HG03354 (cell line): ENCODE data around the gene TSPAN19.

Experiments
- ATAC-seq: cut with Tn5 transposase; IDR thresholded peaks from one replicate; pipeline ENCODE4 v1.9.1; 2021; ENCODE audit warnings: mild to moderate bottlenecking; ENCODE audit not compliant: unreplicated experiment, poor library complexity, severe bottlenecking

The TSPAN19 gene

DNA sequence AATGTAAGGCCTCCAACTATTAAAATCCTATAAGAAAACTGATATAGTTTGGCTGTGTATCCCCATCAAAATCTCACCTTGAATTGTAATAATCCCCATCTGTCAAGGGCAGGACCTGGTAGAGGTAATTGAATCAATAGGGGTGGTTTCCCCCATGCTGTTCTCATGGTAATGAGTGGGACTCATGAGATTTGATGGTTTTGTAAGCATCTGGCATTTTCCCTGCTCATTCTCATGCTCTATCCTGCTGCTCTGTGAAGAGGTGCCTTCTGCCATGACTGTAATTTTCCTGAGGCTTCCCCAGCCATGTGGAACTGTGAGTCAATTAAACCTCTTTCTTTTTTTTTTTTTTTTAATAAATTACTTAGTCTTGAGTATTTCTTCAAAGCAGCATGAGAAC lies 31.9 kb downstream of the TSPAN19 start:
- no peak for ATAC-seq

DNA sequence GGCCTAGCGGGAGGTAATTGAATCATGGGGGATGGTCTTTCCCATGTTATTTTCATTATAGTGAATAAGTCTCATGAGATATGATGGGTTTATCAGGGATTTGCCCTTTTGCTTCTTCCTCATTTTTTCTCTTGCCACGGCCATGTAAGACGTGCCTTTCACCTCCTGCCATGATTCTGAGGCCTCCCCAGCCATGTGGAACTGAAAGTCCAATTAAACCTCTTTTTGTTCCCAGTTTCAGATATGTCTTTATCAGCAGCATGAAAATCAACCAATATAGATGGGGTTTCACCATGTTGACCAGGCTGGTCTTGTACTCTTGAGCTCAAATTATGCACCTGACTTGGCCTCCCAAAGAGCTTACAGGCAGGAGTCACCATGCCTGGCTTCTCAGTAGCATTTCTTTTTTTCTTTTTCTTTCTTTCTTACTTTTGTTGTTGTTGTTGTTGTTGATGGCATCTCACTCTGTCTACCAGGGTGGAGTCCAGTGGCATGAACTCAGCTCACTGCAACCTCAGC lies 33.2 kb downstream of the TSPAN19 start:
- no peak for ATAC-seq

GRCh38 chr12:85000729-85001128 lies 35.3 kb downstream of the TSPAN19 start:
- ATAC-seq: no peak

- no peak for ATAC-seq
Observed at GRCh38 chr12:84998341-84998740, 37.7 kb downstream of the TSPAN19 start.

GRCh38 chr12:84996759-84997158 lies 39.3 kb downstream of the TSPAN19 start:
- no peak for ATAC-seq

GRCh38 chr12:84995641-84996040 lies 40.4 kb downstream of the TSPAN19 start:
- no peak for ATAC-seq

- no peak for ATAC-seq
Observed at GRCh38 chr12:84994426-84994825, 41.7 kb downstream of the TSPAN19 start.

GRCh38 chr12:84986586-84986985 lies 49.5 kb downstream of the TSPAN19 start:
- no peak for ATAC-seq

DNA sequence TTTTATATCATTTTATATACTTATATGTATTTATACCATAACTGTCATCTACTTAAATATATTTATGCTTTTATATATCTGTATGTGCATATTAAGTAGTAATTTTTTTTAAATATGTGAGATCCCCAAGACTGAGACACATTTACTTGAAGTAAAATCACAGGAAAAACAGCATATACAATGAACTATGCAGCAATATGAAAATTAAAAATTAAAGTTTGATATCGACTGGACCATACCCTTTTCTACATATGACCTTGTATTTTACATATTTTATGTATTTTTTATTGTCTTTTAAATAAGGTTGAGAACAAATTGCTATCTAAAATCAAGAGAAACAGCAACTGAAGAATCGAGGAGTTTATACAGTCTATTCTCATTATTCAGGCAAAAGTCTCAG lies 50.0 kb downstream of the TSPAN19 start:
- ATAC-seq: no peak

- no peak for ATAC-seq
Observed at GRCh38 chr12:84983289-84983688, 52.8 kb downstream of the TSPAN19 start.

GRCh38 chr12:84982888-84983287 lies 53.2 kb downstream of the TSPAN19 start:
- ATAC-seq: no peak

- no peak for ATAC-seq
Observed at GRCh38 chr12:84978921-84979320, 57.2 kb downstream of the TSPAN19 start.

DNA sequence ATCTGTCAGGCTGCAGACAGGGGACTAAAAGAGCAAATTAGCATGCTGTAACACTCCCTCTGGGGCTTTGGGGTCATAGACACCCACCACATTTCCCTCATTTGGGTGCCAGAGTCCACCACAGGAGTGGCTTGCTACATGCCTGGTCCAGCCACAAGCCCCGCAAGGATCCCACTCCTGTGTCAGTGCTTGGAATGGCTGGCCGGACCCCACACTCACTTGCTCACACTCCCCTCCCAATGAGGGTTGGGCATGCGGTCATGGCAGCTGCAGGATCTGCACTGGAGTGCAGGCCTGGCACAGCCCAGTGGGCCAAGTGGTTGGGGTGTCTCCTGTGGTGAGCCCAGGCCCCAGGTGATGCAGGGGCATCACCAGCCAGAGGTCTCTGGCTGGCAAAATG lies 59.9 kb downstream of the TSPAN19 start:
- ATAC-seq: no peak

DNA sequence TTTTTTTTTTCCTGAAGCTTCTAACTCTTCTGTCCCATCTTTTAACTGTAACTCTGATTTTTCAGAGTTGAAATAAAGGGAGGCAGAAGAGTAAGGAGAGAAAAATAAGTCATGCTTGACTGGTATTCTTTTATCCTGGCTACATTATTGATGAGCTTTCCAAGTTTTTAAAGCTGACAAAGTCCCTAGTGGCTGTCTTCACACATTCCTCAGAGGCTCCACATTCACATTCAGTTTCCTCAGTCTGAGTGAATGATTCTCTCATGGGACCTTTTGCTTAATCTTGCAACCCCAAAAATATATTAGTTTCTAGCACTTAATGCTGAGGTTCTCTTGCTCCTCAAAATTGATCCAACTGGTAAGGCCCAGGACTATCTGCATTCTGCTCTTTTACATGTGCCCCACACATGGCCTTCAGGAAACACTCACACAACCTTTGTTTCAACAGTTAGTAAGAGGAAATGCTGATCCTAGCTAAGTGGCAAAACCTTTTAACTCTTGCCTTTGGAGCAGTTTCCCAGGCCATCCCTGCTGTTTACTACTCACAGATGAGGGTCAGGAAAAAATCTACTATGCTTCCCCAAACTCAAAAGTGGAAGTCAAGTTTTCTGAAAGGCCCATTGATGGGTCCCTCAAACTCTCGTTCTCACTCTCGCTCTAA lies 61.8 kb downstream of the TSPAN19 start:
- no peak for ATAC-seq

GRCh38 chr12:84973026-84973425 lies 63.1 kb downstream of the TSPAN19 start:
- no peak for ATAC-seq

- no peak for ATAC-seq
Observed at GRCh38 chr12:84969226-84969625, 66.9 kb downstream of the TSPAN19 start.
